Esophagus muscularis mucosa (tissue), 4 donors: Measurements from ENCODE around the gene ADAMTSL1. TPM values are rescaled to one million over a fixed set of nuclear protein-coding genes. Genes with fewer than 3 reads are reported as not detected.
A peak's percentile ranks its signal among the peaks of the same experiment; 100 is the strongest.

Experiments
- DNase-seq: peaks from one replicate; pipeline ENCODE4 v3.0.0-alpha.2; 2017; ENCODE audit errors: extremely low spot score
- H3K27ac ChIP-seq, 4 donors: fragments of 200-600 bp; sonication (generic); replicated peaks in 1 of 4; 1 replicate in 3 of 4; 2 replicates in 1 of 4; pipeline ENCODE4 v1.5.1; 2016 to 2019; ENCODE audit warnings: mild to moderate bottlenecking in 1 of 4
- H3K27me3 ChIP-seq, 4 donors: fragments of 200-600 bp; sonication (generic); one replicate each; pipeline versions ENCODE4 v1.5.1 to v1.6.0; 2016 to 2019
- H3K36me3 ChIP-seq, 4 donors: fragments of 200-600 bp; sonication (generic); one replicate each; pipeline ENCODE4 v1.5.1; 2016 to 2019
- H3K4me1 ChIP-seq, 4 donors: fragments of 200-600 bp; sonication (generic); one replicate each; pipeline ENCODE4 v1.5.1; 2016 to 2019
- H3K4me3 ChIP-seq, 4 donors: fragments of 200-600 bp; sonication (generic); 1 replicate in 2 of 4; 2 replicates in 2 of 4; pipeline ENCODE4 v1.5.1; 2016 to 2019; ENCODE audit warnings: mild to moderate bottlenecking in 4 of 4, moderate library complexity in 1 of 4
- H3K9me3 ChIP-seq, 4 donors: fragments of 200-600 bp; sonication (generic); 1 replicate in 3 of 4; 2 replicates in 1 of 4; pipeline ENCODE4 v1.5.1; 2016 to 2019
- CTCF ChIP-seq, 3 experiments: fragments of 200-600 bp in 2 of 3; fragments of 450-650 bp in 1 of 3; sonication (generic) in 2 of 3; IDR thresholded peaks; one replicate each; pipeline ENCODE4 v1.5.1; 2017 to 2019; ENCODE audit warnings: antibody characterized with exemption in 3 of 3, mild to moderate bottlenecking in 2 of 3, moderate library complexity in 1 of 3
- EP300 ChIP-seq: sonication (generic); formaldehyde crosslinking; IDR thresholded peaks from one replicate; pipeline ENCODE4 v1.6.1; 2017; ENCODE audit warnings: antibody characterized with exemption
- POLR2A ChIP-seq: fragments of 450-650 bp; IDR thresholded peaks from one replicate; pipeline ENCODE4 v1.6.1; 2017; ENCODE audit warnings: antibody characterized with exemption, moderate library complexity, mild to moderate bottlenecking, low read depth
- POLR2AphosphoS5 ChIP-seq, 2 donors: sonication (generic); formaldehyde crosslinking; IDR thresholded peaks; one replicate each; pipeline ENCODE4 v1.6.1; 2017; ENCODE audit warnings: antibody characterized with exemption in 2 of 2
- WGBS: methylation state at CpG from one replicate; pipeline ENCODE4 v1.1.5; 2018; 5-methylcytosine and 5-hydroxymethylcytosine counted together
- intact Hi-C: fragments of 100-400 bp; cut with DNase I; formaldehyde crosslinking; loops from one replicate; pipeline ENCODE4 v1.15.1; 2023
- total RNA-seq, 4 donors: library from RNA; depleted of rRNA; stranded (reverse); fragments of >200 nt; gene quantifications; one replicate each; pipeline versions ENCODE4 v1.1.0 to v1.2.1, GENCODE V29; 2016

Gene ADAMTSL1
- total RNA-seq, 4 donors from 2014 or later, result 81.7 to 172 (median 145) TPM

- H3K9me3 ChIP-seq, result no peaks in the 10 kb centered on the region
- no peak for DNase-seq
- WGBS, result 69% methylated on average over 4 of the region's 4 CpGs
- intact Hi-C loops, result no loop called here
- H3K4me3 ChIP-seq, result peak overlapping the region in 2 of 4 donors; percentile 49 to 59
- TF ChIP-seq EP300, result no peak
- TF ChIP-seq POLR2A, result no peak
- TF ChIP-seq POLR2AphosphoS5 (IDR thresholded peaks at IDR 0.05), result no peak
- TF ChIP-seq CTCF (IDR thresholded peaks at IDR 0.05), result no peak
- H3K27me3 ChIP-seq, result no peaks in the 10 kb centered on the region
- peaks cover 26 to 43% (median 36%) of the 10 kb centered on the region in 4 donors for H3K4me1 ChIP-seq
- H3K36me3 ChIP-seq, result no peaks in the 10 kb centered on the region
- peak overlapping the region; percentile 43 to 71 (median 58) for H3K27ac ChIP-seq
Measured at GRCh38 chr9:18472841-18473251, 1.1 kb upstream of the ADAMTSL1 start.

GRCh38 chr9:18474783-18475182, 830 bp downstream of the ADAMTSL1 start:
- intact Hi-C loops, result no loop called here
- no peaks in the 10 kb centered on the region for H3K27me3 ChIP-seq
- 62% methylated on average over 4 of the region's 4 CpGs for WGBS
- TF ChIP-seq POLR2A (no peak), EP300 (no peak), CTCF (IDR thresholded peaks at IDR 0.05) (no peak), POLR2AphosphoS5 (IDR thresholded peaks at IDR 0.05) (no peak)
- peak overlapping the region; percentile 1 to 71 (median 58) for H3K27ac ChIP-seq
- no peaks in the 10 kb centered on the region for H3K9me3 ChIP-seq
- peak overlapping the region in 3 of 4 donors; percentile 44 to 59 (median 49) for H3K4me3 ChIP-seq
- no peaks in the 10 kb centered on the region for H3K36me3 ChIP-seq
- H3K4me1 ChIP-seq, result peaks cover 26 to 52% (median 37%) of the 10 kb centered on the region in 4 donors
- DNase-seq, result no peak

GRCh38 chr9:18477121-18477660, 3.2 kb downstream of the ADAMTSL1 start:
- no peaks in the 10 kb centered on the region for H3K27me3 ChIP-seq
- H3K4me1 ChIP-seq, result peaks cover 20 to 45% (median 31%) of the 10 kb centered on the region in 4 donors
- TF ChIP-seq POLR2A, result no peak
- no peak for TF ChIP-seq POLR2AphosphoS5 (IDR thresholded peaks at IDR 0.05)
- no peak for TF ChIP-seq EP300
- no peak for TF ChIP-seq CTCF (IDR thresholded peaks at IDR 0.05)
- H3K9me3 ChIP-seq, result no peaks in the 10 kb centered on the region
- no peak for DNase-seq
- H3K4me3 ChIP-seq, result no peak overlapping the region
- no peak overlapping the region for H3K27ac ChIP-seq
- WGBS, result 85% methylated on average over 5 of the region's 5 CpGs
- H3K36me3 ChIP-seq, result no peaks in the 10 kb centered on the region
- intact Hi-C loops, result no loop called here

DNA sequence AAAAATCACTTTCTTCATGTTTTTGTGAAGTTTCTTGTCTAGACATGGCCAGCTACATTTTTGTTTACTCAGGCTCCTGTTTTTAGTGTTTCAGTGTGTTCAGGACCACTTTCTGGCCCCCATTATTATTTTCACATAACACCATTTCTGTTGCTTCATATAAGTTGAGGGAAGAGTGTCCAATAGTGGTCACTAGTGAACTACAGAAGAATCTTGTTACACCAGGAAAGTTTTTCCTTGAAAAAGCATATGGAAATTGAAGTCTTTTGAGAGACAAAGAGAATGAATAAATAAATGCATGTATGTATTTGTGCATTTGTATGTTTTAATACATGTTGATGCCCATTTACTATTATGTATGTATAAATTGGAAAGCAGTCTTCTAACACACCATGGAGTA, 3.8 kb downstream of the ADAMTSL1 start:
- intact Hi-C loops, result no loop called here
- DNase-seq, result no peak
- TF ChIP-seq CTCF (IDR thresholded peaks at IDR 0.05) (no peak), POLR2A (no peak), POLR2AphosphoS5 (IDR thresholded peaks at IDR 0.05) (no peak), EP300 (no peak)
- Histone ChIP-seq H3K27me3 (no peaks in the 10 kb centered on the region), H3K9me3 (no peaks in the 10 kb centered on the region), H3K4me3 (no peak overlapping the region), H3K27ac (no peak overlapping the region), H3K4me1 (peaks cover 16 to 39% (median 26%) of the 10 kb centered on the region in 4 donors), H3K36me3 (no peaks in the 10 kb centered on the region)
